Measurements from ENCODE around the gene CAPZA1. TPM values are rescaled to one million over a fixed set of nuclear protein-coding genes. Genes with fewer than 3 reads are reported as not detected.

Gene CAPZA1
- total and polyA plus RNA-seq, 2 donors (not counting 3 experiments of a cell fraction or from before 2014, with no cell fraction given), result 77.1 to 183 TPM

- no TSS peak for BruUV-seq (replicated peaks)
- DNase-seq (ENCODE audit: low read depth, low spot score), result no peak
- no peak overlapping the region for H3K4me2 ChIP-seq (ENCODE audit: insufficient read depth, low read length)
- no peaks in the 10 kb centered on the region for H4K20me1 ChIP-seq (replicated peaks; ENCODE audit: control insufficient read depth, extremely low read depth, insufficient read depth, low read length)
- H3K4me1 ChIP-seq (ENCODE audit: control insufficient read depth, extremely low read depth, insufficient read depth, low read length), result no peaks in the 10 kb centered on the region
- ChIA-PET POLR2A (no interaction called here), CTCF (interaction anchor here (1.5 kb wide), 1 partner anchor 16 kb away, joined by 4 read pairs; no protein-coding TSS in a partner anchor)
- peaks cover 5 to 14% of the 10 kb centered on the region in 2 experiments for H3K36me3 ChIP-seq (ENCODE audit: control insufficient read depth in 2 of 2, extremely low read depth in 1 of 2, insufficient read depth in 2 of 2, low read length in 2 of 2)
- H3K9me1 ChIP-seq (replicated peaks; ENCODE audit: control insufficient read depth, extremely low read depth, insufficient read depth, low read length), result no peaks in the 10 kb centered on the region
- intact Hi-C loops (cut with micrococcal nuclease), result no loop called here
- H3K4me3 ChIP-seq (replicated peaks in 1 of 3; ENCODE audit: insufficient read depth in 1 of 3, low read depth in 1 of 3, low read length in 3 of 3), result no peak overlapping the region
- no peak overlapping the region for H2AFZ ChIP-seq (ENCODE audit: low read depth, low read length)
- FAIRE-seq, result no peak
- H3K79me2 ChIP-seq (ENCODE audit: control insufficient read depth, insufficient read depth, low read length), result no peaks in the 10 kb centered on the region
- no peaks in the 10 kb centered on the region for H3K27me3 ChIP-seq (ENCODE audit: control insufficient read depth in 2 of 2, insufficient read depth in 2 of 2, low read length in 2 of 2)
- TF ChIP-seq MYC (IDR thresholded peaks at IDR 0.05; ENCODE audit: low read depth, low read length), result no peak
- no peak for TF ChIP-seq JUN (IDR thresholded peaks at IDR 0.05; ENCODE audit: borderline replicate concordance, insufficient read depth, insufficient read length, low read depth)
- no peak for TF ChIP-seq FOS (IDR thresholded peaks at IDR 0.05; ENCODE audit: borderline replicate concordance, insufficient read depth, low read length)
- TF ChIP-seq EZH2 (IDR thresholded peaks at IDR 0.05; ENCODE audit: borderline replicate concordance, low read depth, low read length, severe bottlenecking), result no peak
- TF ChIP-seq GATA2 (IDR thresholded peaks at IDR 0.05; ENCODE audit: insufficient read depth, insufficient read length, low read depth, low read length), result no peak
- no peak for TF ChIP-seq POLR2AphosphoS5 (IDR thresholded peaks at IDR 0.05; ENCODE audit: insufficient read depth, low read depth, low read length)
- TF ChIP-seq MAX (IDR thresholded peaks at IDR 0.05; ENCODE audit: insufficient read depth, insufficient read length), result no peak
- TF ChIP-seq CTCF (IDR thresholded peaks at IDR 0.05; ENCODE audit: extremely low read depth in 1 of 2, insufficient read depth in 1 of 2, low read depth in 1 of 2, low read length in 2 of 2), result no peak
- TF ChIP-seq POLR2A (IDR thresholded peaks at IDR 0.05; ENCODE audit: low read depth, low read length), result no peak
- no peak overlapping the region for H3K27ac ChIP-seq (ENCODE audit: insufficient read depth, low read depth, low read length)
- no peak overlapping the region for H3K9ac ChIP-seq (replicated peaks; ENCODE audit: extremely low read depth, insufficient read depth, low read length)
- dilution Hi-C loops (cut with MboI; ENCODE audit: extremely low pct_ligation_motif_present, low sequenced_read_pairs), result no loop called here
- no peaks in the 10 kb centered on the region for H3K9me3 ChIP-seq (replicated peaks; ENCODE audit: control insufficient read depth, insufficient read depth, low read length)
These were observed 69.2 kb downstream of the CAPZA1 start for GRCh38 chr1:112688781-112689193.

Data from endothelial cell of umbilical vein (primary cell).